Measurements from ENCODE around the gene NME7. TPM values are rescaled to one million over a fixed set of nuclear protein-coding genes. Genes with fewer than 3 reads are reported as not detected.
A peak's percentile ranks its signal among the peaks of the same experiment; 100 is the strongest.

Gene NME7
- total RNA-seq, 1 experiment from 2014 or later, result 21.8 TPM

GRCh38 chr1:169103480-169103893 is 264.1 kb downstream of the NME7 start (continued):
- TF ChIP-seq, protein P1, sequence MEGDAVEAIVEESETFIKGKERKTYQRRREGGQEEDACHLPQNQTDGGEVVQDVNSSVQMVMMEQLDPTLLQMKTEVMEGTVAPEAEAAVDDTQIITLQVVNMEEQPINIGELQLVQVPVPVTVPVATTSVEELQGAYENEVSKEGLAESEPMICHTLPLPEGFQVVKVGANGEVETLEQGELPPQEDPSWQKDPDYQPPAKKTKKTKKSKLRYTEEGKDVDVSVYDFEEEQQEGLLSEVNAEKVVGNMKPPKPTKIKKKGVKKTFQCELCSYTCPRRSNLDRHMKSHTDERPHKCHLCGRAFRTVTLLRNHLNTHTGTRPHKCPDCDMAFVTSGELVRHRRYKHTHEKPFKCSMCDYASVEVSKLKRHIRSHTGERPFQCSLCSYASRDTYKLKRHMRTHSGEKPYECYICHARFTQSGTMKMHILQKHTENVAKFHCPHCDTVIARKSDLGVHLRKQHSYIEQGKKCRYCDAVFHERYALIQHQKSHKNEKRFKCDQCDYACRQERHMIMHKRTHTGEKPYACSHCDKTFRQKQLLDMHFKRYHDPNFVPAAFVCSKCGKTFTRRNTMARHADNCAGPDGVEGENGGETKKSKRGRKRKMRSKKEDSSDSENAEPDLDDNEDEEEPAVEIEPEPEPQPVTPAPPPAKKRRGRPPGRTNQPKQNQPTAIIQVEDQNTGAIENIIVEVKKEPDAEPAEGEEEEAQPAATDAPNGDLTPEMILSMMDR (IDR thresholded peaks at IDR 0.05 in 2 of 3, conservative IDR thresholded peaks at IDR 0.05 in 1 of 3; ENCODE audit: borderline replicate concordance in 1 of 3, insufficient read depth in 1 of 3, low read depth in 2 of 3, low read length in 2 of 3), result no peak
- TF ChIP-seq, protein P2, sequence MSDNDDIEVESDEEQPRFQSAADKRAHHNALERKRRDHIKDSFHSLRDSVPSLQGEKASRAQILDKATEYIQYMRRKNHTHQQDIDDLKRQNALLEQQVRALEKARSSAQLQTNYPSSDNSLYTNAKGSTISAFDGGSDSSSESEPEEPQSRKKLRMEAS (IDR thresholded peaks at IDR 0.05), result no peak
- no peak for TF ChIP-seq CBX3 (IDR thresholded peaks at IDR 0.05; ENCODE audit: low read depth)
- TF ChIP-seq FOSL1 (IDR thresholded peaks at IDR 0.05; ENCODE audit: low read depth), result no peak
- TF ChIP-seq ZFX (IDR thresholded peaks at IDR 0.05), result no peak
- TF ChIP-seq EZH2 (IDR thresholded peaks at IDR 0.05), result no peak
- no peak for TF ChIP-seq EZH2phosphoT487 (IDR thresholded peaks at IDR 0.05; ENCODE audit: borderline replicate concordance)
- no peak for TF ChIP-seq CEBPB (IDR thresholded peaks at IDR 0.05; ENCODE audit: low read depth)

DNA sequence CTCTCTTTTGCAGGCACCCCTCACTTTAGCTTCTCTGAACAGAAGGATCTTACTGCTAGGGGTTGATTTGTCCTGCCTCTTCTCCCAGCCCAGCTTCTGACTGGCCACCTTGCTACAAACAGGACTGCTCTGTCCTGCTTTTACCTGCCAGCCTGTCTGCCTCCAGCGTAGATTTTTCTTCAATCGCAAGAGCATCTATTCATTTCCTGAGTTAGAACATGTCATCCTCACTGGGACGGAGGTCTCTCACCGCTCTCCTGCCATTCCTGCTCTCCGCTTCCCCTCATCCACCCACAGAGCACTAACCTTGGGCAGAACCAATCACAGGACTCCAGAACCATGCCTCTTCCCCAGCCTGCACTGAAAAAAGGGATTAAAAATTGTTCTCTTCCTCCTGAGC is 264.6 kb downstream of the NME7 start:
- Histone ChIP-seq H2AFZ (ENCODE audit: low read depth, low read length, poor library complexity, severe bottlenecking) (no peak overlapping the region), H3K79me2 (ENCODE audit: insufficient read depth, low read length) (peaks cover 15% of the 10 kb centered on the region), H4K20me1 (ENCODE audit: insufficient read depth) (no peaks in the 10 kb centered on the region), H3K27me3 (ENCODE audit: insufficient read depth, low read length) (no peaks in the 10 kb centered on the region), H3K9me3 (ENCODE audit: control insufficient read depth in 1 of 2, insufficient read depth in 1 of 2, low read depth in 1 of 2, low read length in 2 of 2) (no peaks in the 10 kb centered on the region), H3K4me1 (ENCODE audit: control insufficient read depth in 1 of 2, insufficient read depth in 2 of 2, low read length in 2 of 2) (peaks cover 25 to 38% of the 10 kb centered on the region in 2 experiments), H3K9me2 (ENCODE audit: insufficient read depth) (no peaks in the 10 kb centered on the region), H3K27ac (ENCODE audit: low read depth, low read length) (no peak overlapping the region), H3K9ac (ENCODE audit: low read length) (no peak overlapping the region; the same call in 1 of the 2 replicates), H3K4me3 (replicated peaks in 1 of 2; ENCODE audit: low read depth in 1 of 2, low read length in 2 of 2) (no peak overlapping the region), H3K36me3 (ENCODE audit: control insufficient read depth in 1 of 2, insufficient read depth in 2 of 2, low read length in 2 of 2) (no peaks in the 10 kb centered on the region), H3K4me2 (ENCODE audit: low read length) (peak overlapping the region; percentile 43)
- TF ChIP-seq POLR2A (IDR thresholded peaks at IDR 0.05; ENCODE audit: borderline replicate concordance, extremely low read depth, insufficient read depth, insufficient read length) (no peak), SRF (IDR thresholded peaks at IDR 0.05; ENCODE audit: low read depth) (no peak), FOSL1 (IDR thresholded peaks at IDR 0.05; ENCODE audit: low read depth) (no peak), JUND (IDR thresholded peaks at IDR 0.05) (no peak), SP1 (IDR thresholded peaks at IDR 0.05; ENCODE audit: low read depth) (no peak), ATF3 (IDR thresholded peaks at IDR 0.05) (no peak), ZFX (IDR thresholded peaks at IDR 0.05) (no peak), SIN3A (IDR thresholded peaks at IDR 0.05; ENCODE audit: low read depth) (no peak), CEBPB (IDR thresholded peaks at IDR 0.05; ENCODE audit: low read depth) (no peak), YY1 (IDR thresholded peaks at IDR 0.05; ENCODE audit: extremely low read depth, insufficient replicate concordance, low read depth, low read length) (no peak)
- TF ChIP-seq, protein P2 (IDR thresholded peaks at IDR 0.05), result no peak
- TF ChIP-seq, protein P3, sequence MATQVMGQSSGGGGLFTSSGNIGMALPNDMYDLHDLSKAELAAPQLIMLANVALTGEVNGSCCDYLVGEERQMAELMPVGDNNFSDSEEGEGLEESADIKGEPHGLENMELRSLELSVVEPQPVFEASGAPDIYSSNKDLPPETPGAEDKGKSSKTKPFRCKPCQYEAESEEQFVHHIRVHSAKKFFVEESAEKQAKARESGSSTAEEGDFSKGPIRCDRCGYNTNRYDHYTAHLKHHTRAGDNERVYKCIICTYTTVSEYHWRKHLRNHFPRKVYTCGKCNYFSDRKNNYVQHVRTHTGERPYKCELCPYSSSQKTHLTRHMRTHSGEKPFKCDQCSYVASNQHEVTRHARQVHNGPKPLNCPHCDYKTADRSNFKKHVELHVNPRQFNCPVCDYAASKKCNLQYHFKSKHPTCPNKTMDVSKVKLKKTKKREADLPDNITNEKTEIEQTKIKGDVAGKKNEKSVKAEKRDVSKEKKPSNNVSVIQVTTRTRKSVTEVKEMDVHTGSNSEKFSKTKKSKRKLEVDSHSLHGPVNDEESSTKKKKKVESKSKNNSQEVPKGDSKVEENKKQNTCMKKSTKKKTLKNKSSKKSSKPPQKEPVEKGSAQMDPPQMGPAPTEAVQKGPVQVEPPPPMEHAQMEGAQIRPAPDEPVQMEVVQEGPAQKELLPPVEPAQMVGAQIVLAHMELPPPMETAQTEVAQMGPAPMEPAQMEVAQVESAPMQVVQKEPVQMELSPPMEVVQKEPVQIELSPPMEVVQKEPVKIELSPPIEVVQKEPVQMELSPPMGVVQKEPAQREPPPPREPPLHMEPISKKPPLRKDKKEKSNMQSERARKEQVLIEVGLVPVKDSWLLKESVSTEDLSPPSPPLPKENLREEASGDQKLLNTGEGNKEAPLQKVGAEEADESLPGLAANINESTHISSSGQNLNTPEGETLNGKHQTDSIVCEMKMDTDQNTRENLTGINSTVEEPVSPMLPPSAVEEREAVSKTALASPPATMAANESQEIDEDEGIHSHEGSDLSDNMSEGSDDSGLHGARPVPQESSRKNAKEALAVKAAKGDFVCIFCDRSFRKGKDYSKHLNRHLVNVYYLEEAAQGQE (IDR thresholded peaks at IDR 0.05; ENCODE audit: low read depth), result no peak
- CTCF ChIA-PET, result no interaction called here
- intact Hi-C loops (cut with micrococcal nuclease), result no loop called here
- POLR2A ChIA-PET, result no interaction called here
- ATAC-seq (no peak), DNase-seq (ENCODE audit: low read depth, low spot score) (no peak)
- BruUV-seq (replicated peaks), result no TSS peak
- RAD21 ChIA-PET (ENCODE audit: low non-redundant PET in 1 of 2, low total read pairs in 2 of 2, uncharacterized antibody in 2 of 2, unreplicated experiment in 2 of 2), result no interaction called here
